ENCODE results near the gene COL18A1.

COL18A1 gene

DNA sequence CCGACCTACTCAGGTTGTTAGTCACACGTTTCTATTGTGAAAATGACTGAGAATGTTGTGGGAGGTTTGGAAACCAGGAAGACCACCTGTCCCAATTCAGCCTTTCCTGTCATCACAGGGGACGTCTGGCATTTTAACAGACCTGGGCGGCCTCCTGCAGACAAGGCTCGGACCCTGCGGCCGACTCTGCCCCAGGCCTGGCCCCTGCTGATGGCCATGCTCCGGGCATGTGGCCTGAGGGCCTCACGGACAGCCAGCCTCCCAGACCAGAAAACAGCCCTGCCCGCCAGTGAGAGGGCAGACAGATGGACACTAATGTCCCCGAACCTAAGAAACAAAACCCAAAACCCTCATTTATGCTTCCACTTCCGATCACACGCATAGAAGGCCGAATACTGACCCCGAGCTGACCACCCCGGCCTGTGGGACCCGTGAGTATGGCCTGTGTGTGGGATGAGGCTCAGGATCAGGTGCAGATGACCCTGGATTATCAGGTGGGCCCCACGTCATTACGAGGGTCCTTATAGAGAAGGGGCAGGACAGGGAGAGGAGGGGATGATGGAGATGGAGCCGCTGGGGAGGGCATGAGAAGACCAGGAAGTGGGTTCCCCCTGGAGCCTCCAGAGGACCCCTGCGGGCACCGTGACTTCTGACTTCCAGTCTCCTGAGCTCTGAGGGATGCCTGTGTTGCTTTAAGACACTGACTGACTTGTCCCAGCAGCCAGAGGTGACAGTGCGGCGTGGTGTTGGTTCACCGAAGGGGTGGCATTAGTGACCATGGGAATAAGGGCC lies 9.6 kb downstream of the COL18A1 start:
- no peak for DNase-seq (ENCODE audit: low spot score)

DNA sequence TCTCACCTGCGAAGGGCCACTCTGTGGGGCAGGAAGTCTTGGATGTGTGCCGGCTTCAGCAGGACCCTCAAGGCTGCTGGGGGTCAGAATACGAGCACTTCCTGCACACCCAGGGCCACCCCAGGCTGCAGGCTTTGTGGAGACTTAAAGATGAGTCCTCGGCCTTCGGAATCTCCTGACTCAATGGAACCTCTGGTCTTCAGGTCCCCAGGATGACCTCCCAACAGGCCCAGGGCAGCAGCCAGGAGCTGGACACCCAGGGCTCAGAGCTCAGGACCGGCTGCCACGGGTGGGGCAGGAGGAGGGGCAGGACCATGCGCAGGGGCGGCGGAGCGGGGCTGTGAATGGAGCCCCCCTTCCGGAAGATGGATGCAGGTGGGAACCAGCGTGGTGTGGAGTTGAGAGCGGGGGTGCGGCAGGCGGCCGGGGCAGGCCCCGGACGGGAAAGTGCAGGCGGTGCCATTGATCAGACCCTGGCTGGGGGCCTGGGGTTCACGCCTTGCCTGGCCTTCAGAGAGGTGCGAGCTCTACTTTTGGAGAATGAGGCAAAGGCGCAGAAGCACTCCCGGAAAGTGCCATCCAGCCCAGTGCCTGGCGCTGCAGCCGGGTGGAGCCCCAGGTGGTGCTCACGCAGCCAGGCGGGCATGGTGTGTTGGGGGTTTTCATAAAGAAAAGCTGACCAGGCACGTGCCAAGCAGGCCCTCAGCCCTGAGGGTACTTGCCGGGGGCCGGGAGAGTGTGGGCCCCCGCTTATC lies 10.4 kb downstream of the COL18A1 start:
- no peak for DNase-seq (ENCODE audit: low spot score)

GRCh38 chr21:45415943-45416611 lies 11.1 kb downstream of the COL18A1 start:
- DNase-seq (ENCODE audit: low spot score): no peak

GRCh38 chr21:45416620-45417019 lies 11.7 kb downstream of the COL18A1 start:
- no peak for DNase-seq (ENCODE audit: low spot score)

DNA sequence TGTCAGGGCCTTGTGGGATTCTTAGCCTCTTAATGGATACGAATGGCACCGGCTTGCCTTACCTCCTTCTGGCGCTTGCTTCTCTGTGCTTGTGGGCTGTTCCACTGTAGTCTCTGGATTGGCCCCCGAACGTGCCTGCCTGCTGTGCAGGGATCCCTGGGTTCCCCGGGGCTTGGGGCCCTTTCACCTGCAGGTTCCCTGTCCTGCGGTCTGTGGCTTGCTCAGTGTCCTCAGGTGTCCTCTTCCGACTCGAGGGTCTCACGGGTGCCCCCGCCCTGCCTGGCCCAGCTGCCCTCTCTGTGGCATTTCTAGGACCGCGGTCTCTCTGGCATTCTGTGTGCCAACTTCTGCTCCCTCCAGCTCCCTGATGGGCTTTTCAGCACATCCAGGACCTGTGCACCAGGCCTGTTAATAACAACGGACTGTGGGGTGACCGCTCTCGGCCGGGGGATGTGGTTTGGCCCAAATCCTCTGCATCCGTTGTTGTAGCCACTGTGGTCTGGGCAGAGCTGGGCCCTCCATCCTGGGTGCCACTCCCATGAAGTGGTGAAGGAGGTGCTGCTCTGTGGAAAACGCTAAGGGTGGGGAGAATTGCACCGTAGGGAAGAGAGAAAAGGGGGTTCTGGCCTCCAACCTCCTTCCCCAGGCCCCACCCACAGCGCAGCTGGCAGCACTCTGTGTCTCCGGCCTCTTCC lies 12.4 kb downstream of the COL18A1 start:
- peak; percentile 56 for DNase-seq (ENCODE audit: low spot score)

DNA sequence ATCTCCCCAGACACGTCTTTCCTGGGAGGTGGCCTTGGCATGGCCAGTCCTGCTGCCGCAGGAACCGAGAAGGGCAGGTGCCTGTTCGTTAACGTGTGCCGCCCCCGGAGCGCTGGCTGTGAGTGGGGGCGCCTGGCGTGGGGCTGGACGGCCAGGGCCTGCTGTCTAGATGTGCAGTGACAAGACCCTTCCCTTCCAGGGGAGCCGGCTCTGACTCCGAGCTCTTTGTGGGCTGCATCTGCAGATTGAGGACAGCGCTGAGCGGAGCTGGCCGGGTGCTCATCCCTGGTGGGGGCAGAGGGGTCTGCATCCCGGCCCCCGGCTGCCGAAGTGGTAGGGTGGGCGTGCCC lies 13.0 kb downstream of the COL18A1 start:
- DNase-seq (ENCODE audit: low spot score): no peak

DNA sequence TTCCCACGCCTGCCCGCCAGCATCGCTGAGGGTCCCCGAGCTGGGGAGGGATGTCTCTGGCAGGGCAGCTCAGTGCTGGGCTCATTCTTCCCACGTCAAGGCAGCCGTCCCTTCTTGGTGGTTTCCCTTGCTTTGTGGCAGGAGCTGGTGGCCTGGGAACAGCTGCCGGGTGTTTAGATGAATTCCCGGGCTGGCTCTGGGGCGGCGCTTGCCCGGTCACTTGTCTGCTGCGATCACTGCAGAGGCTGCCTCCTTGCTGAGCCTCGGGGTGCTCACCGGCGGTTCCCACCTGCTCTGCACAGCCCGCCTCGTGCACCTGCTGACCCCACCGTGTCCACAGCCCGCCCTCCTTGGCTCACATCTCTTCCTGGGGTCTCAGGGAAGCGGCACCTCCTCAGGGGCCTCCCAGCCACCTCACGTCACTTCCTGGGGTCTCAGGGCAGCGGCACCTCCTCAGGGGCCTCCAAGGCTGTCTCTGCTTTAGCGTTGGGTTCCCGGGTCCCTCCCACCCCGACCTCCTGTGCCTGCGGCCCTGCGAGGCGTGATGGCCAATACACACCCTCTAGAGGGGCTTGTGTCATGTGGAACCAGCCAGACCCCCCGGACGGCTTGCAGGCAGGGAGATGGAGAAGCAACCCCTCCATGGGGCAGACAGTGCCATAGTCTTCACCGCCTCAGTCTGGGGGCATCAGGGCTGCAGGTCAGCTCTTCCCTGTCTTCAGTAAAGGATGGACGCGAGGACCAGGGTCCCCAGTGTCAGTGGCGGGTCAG lies 13.5 kb downstream of the COL18A1 start:
- peak; percentile 30 for DNase-seq (ENCODE audit: low spot score)

GRCh38 chr21:45419162-45419561 lies 14.2 kb downstream of the COL18A1 start:
- no peak for DNase-seq (ENCODE audit: low spot score)

DNA sequence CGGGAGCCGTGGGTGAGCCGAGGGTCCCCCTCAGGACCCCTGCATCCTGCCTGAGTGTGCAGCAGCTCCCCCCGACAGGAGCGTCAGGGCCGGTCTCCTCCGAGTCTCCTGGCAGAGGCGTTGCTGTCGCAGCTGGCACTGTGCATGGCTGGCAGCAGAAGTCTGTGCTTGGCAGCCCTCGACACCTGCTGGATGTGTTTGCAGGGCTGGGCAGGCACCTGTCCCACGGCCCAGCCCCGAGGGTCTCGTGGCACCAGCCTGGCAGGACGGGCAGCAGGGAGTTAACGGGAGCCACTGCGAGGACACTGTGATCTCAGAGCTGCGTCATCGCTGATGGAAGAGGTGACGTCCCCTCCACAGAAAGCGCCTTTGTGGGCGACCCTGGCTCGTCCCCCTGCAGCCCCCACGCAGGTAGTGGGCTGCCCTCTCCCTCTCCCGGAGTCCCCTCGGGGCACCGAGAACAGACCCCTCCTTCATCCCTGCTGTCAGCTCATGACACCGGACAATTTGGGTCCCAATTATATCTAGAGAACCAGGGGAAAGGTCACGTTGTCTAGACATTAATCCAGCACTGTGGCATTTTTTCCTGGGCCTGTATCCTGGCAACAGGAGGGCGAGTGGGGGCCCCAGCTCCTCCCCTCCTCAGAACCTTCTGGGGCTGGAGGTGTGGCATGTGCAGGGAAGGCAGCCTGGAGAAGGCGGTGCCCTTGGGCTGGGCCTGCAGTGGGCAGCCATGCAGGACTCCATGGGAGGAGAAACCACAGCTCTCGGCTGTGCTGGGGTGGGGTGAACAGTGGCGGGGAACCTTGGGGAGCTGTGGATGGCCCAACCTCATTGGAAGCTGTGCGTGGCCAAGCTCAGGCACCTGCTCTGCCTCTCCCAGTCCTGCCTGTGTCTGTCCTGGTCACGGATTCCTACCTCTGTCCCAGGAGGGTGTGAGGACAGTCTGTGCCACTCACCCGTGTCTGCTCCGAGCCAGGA lies 15.4 kb downstream of the COL18A1 start:
- peak; percentile 71 for DNase-seq (ENCODE audit: low spot score)

- DNase-seq (ENCODE audit: low spot score): no peak
Measured at GRCh38 chr21:45421071-45421845, 16.3 kb downstream of the COL18A1 start.

- DNase-seq (ENCODE audit: low spot score): no peak
Measured at GRCh38 chr21:45421846-45422775, 17.1 kb downstream of the COL18A1 start.

DNA sequence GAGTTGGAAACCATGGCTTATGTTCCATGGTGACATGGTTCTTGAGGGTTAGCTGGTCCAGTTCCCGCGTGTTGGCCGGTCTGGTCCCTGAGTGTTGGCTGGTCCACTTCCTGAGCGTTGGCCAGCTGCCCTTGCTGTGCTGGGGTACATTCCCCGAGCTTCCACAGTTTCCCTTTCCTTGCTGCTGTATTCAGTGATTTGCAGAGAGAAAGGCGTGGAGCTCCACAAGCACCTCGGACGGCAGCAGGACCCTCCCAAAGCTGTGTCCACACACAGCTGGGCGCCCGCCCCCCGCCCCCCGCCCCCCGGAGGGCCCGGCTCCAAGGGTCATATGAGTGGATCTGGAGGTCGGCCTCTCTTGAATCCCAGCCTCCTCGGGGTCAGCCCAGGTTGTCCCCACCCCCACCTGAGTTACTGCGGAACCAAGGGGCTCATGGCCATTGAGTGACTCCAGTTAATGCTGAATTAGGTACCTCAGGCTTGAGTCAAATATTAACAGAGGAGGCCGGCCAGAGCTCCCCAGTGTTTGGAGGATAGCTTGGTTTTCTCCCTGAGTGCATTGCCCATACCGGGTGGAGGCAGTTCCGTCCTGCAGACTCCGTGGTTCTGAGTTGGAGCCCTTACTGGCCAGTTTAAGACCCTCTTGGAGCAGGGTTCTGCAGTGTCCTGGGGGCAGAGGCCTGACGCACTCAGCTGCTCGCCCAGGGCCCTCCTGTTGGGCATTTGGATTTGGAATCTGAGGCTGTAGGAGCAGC lies 18.4 kb downstream of the COL18A1 start:
- no peak for DNase-seq (ENCODE audit: low spot score)

- no peak for DNase-seq (ENCODE audit: low spot score)
Measured at GRCh38 chr21:45423968-45424853, 19.2 kb downstream of the COL18A1 start.

- no peak for DNase-seq (ENCODE audit: low spot score)
Measured at GRCh38 chr21:45424854-45425795, 20.2 kb downstream of the COL18A1 start.

Data from SW480 (cell line).